ENCODE measurements around the gene PATE1.

DNA sequence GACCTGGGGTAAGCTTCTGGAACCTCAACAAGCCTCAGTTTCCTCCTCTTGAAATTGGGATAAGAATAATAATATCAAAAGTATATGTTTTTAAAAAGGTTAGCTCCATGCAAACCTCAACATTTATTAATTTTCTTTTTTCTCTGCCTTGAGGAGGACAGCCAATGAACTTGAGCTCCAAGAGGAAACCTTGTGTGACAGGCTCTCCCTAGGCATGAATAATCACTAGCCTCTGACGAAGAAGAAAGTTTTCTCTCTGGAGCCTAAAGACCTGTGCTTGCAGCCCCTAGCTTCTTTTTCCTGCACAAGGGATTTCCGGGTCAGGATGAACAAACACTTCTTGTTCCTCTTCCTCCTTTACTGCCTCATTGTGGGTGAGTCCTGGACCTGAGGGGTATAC lies 41.7 kb downstream of the PATE1 start, which contains the start of gene PATE3:
- TF ChIP-seq, protein P1, sequence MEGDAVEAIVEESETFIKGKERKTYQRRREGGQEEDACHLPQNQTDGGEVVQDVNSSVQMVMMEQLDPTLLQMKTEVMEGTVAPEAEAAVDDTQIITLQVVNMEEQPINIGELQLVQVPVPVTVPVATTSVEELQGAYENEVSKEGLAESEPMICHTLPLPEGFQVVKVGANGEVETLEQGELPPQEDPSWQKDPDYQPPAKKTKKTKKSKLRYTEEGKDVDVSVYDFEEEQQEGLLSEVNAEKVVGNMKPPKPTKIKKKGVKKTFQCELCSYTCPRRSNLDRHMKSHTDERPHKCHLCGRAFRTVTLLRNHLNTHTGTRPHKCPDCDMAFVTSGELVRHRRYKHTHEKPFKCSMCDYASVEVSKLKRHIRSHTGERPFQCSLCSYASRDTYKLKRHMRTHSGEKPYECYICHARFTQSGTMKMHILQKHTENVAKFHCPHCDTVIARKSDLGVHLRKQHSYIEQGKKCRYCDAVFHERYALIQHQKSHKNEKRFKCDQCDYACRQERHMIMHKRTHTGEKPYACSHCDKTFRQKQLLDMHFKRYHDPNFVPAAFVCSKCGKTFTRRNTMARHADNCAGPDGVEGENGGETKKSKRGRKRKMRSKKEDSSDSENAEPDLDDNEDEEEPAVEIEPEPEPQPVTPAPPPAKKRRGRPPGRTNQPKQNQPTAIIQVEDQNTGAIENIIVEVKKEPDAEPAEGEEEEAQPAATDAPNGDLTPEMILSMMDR (IDR thresholded peaks at IDR 0.05): no peak
- TF ChIP-seq POLR2AphosphoS5 (IDR thresholded peaks at IDR 0.05): no peak
